K562 (cell line): ENCODE data around the gene LRRC15. TPM values are rescaled to one million over a fixed set of nuclear protein-coding genes. Genes with fewer than 3 reads are reported as not detected.

Experiments used
- CHD1 ChIP-seq: fragments of 200-600 bp; sonication (generic); IDR thresholded peaks from one replicate; pipeline ENCODE4 v1.6.1; 2012; ENCODE audit warnings: mild to moderate bottlenecking, moderate library complexity, low read length, inconsistent platforms
- ELF2 ChIP-seq: fragments of 250-450 bp; sonication (Bioruptor Pico); IDR thresholded peaks from 2 replicates; pipeline ENCODE4 v1.5.0; 2021; ENCODE audit warnings: mild to moderate bottlenecking
- FOXJ3 ChIP-seq: sonication (generic); formaldehyde crosslinking; IDR thresholded peaks from 2 replicates; pipeline ENCODE4 v1.4.0; 2020; ENCODE audit warnings: mild to moderate bottlenecking, missing genetic modification reagents
- KDM1A ChIP-seq, 2 experiments: fragments of 450-650 bp; IDR thresholded peaks; 2 replicates each; pipeline ENCODE4 v1.6.1; 2016; ENCODE audit warnings: mild to moderate bottlenecking in 2 of 2
- KDM5B ChIP-seq: fragments of 200-600 bp; sonication (generic); IDR thresholded peaks from 2 replicates; pipeline ENCODE4 v1.6.1; 2012; ENCODE audit warnings: low read depth, mild to moderate bottlenecking, moderate library complexity, low read length, control low read depth, inconsistent platforms; ENCODE audit not compliant: insufficient replicate concordance
- NFXL1 ChIP-seq: fragments of 450-650 bp; formaldehyde crosslinking; IDR thresholded peaks from 2 replicates; pipeline ENCODE4 v1.4.0; 2021; ENCODE audit warnings: mild to moderate bottlenecking
- PTRF ChIP-seq: fragments of 450-650 bp; IDR thresholded peaks from 2 replicates; pipeline ENCODE4 v1.6.1; 2016; ENCODE audit warnings: mild to moderate bottlenecking, missing genetic modification characterization, missing compliant biosample characterization
- PURB ChIP-seq: sonication (generic); formaldehyde crosslinking; IDR thresholded peaks from 2 replicates; pipeline ENCODE4 v1.9.0; 2021; ENCODE audit warnings: low read depth, mild to moderate bottlenecking, missing genetic modification reagents
- TAL1 ChIP-seq: fragments of 450-650 bp; IDR thresholded peaks from 2 replicates; pipeline ENCODE4 v1.6.1; 2016; ENCODE audit warnings: mild to moderate bottlenecking
- TBL1XR1 ChIP-seq, 2 experiments: IDR thresholded peaks; 2 replicates each; pipeline ENCODE4 v1.6.1; 2012; ENCODE audit warnings: improper control_type of control experiment in 2 of 2, low read length in 2 of 2, mild to moderate bottlenecking in 1 of 2
- TCF7L2 ChIP-seq: fragments of 150-350 bp; IDR thresholded peaks from 2 replicates; pipeline ENCODE4 v1.6.1; 2016; ENCODE audit warnings: low read depth, mild to moderate bottlenecking, low read length, moderate library complexity
- THRAP3 ChIP-seq: fragments of 450-650 bp; IDR thresholded peaks from 2 replicates; pipeline ENCODE4 v1.6.1; 2016; ENCODE audit warnings: mild to moderate bottlenecking, inconsistent platforms, borderline replicate concordance
- ZNF133 ChIP-seq: fragments of 250-450 bp; sonication (Bioruptor Pico); IDR thresholded peaks from 2 replicates; pipeline ENCODE4 v1.4.0; 2020; ENCODE audit warnings: mild to moderate bottlenecking
- polyA plus RNA-seq, 8 experiments: library from polyadenylated mRNA; depleted of rRNA in 4 of 8; stranded (reverse) in 5 of 8; unstranded in 3 of 8; fragments of >200 nt; fragmentation: Nextera tagmentation in 2 of 8; fragmentation: Illumina TruSeq in 1 of 8; extraction: Ambion mirVana in 2 of 8; extraction: Trizol in 1 of 8; gene quantifications; 2 replicates each; pipeline versions ENCODE4 v1.2.1 to v1.2.3, GENCODE V29; 2011 to 2014; ENCODE audit warnings: inconsistent platforms in 1 of 8, missing spikeins in 1 of 8
- total RNA-seq, 7 experiments: library from RNA; depleted of rRNA in 6 of 7; stranded (reverse); fragments of >200 nt in 6 of 7; fragmentation: Illumina TruSeq in 2 of 7; extraction: Trizol in 2 of 7; gene quantifications; 2 replicates each; pipeline versions ENCODE4 v1.2.1 to v1.2.3, GENCODE V29; 2011 to 2021; ENCODE audit warnings: low replicate concordance in 1 of 7
- TF ChIP-seq, protein P1 (sequence below): IDR thresholded peaks from 2 replicates; pipeline ENCODE4 v1.6.1; 2014; ENCODE audit warnings: antibody characterized with exemption
- TF ChIP-seq, protein P2 (sequence below), 3 experiments: fragments of 200-800 bp in 1 of 3; fragments of 250-450 bp in 1 of 3; fragments of 450-650 bp in 1 of 3; sonication (Bioruptor Pico) in 1 of 3; sonication (Bioruptor generic) in 1 of 3; formaldehyde crosslinking in 1 of 3; IDR thresholded peaks; 2 replicates each; pipeline versions ENCODE4 v1.6.1 to v1.8.0; 2016 to 2022; ENCODE audit warnings: mild to moderate bottlenecking in 2 of 3, missing genetic modification characterization in 2 of 3, missing compliant biosample characterization in 1 of 3, moderate library complexity in 1 of 3
- TF ChIP-seq, protein P3 (sequence below): sonication (generic); formaldehyde crosslinking; IDR thresholded peaks from 2 replicates; pipeline ENCODE4 v1.8.0; 2022; ENCODE audit warnings: mild to moderate bottlenecking, missing genetic modification reagents

The LRRC15 gene
- total and polyA plus RNA-seq, 9 of the 15 experiments (the other 6 are each of a cell fraction or from before 2014, with no cell fraction given): not detected

DNA sequence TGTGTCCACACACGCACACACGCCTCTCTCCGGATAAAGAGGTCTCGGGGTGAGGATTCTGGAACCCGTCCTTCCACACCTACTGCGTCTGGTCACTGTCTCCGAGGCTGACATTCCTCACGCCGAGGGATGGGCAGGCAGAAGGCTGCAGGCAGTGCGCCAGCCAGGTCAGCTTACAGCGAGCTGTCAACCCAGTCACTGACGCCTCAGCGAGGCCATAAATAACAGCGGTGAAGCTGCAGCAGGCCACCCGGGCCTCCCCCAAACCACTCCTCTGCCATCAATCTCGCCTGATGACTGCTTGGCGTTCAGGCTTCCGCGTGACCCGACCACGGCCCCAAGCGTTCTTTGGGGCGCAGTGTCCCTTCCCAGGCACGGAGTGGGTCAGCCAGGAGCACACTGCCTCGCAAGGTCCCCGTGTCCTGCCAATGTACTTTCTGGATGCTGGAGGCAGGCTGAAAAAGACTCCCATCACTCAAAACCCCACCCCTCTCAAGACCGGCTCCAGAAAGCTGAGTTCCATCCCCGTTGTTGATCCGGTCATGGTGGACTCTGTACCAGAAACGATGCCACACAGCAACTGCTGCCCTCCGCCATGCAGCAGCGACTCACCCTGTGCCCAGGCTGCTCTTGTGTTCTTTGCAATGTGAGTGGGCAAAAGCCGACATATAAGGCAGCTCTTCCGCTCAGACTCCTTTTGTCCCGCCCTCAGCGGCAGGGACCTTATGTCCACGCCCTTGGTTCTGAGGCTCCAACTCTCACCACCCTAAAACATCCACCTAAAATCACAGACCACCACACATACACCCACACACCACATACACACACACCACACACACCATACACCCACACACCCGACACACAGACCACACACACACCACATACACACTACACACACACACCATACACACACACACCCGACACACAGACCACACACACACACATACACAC, 45.5 kb downstream of the LRRC15 start (continued):
- TF ChIP-seq, protein P1, sequence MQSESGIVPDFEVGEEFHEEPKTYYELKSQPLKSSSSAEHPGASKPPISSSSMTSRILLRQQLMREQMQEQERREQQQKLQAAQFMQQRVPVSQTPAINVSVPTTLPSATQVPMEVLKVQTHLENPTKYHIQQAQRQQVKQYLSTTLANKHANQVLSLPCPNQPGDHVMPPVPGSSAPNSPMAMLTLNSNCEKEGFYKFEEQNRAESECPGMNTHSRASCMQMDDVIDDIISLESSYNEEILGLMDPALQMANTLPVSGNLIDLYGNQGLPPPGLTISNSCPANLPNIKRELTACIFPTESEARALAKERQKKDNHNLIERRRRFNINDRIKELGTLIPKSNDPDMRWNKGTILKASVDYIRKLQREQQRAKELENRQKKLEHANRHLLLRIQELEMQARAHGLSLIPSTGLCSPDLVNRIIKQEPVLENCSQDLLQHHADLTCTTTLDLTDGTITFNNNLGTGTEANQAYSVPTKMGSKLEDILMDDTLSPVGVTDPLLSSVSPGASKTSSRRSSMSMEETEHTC: peak; percentile 87; the same call in 1 of the 2 replicates
- 0 out of 2 replicates have a peak, but pooled peaks have one; percentile 24 for TF ChIP-seq TAL1
- 0 out of 4 replicates have a peak, but pooled peaks of 1 of the 2 experiments have one; percentile 59 for TF ChIP-seq TBL1XR1 (IDR thresholded peaks at IDR 0.05; ENCODE audit: low read length in 2 of 2)
- TF ChIP-seq TCF7L2: no peak
- no peak for TF ChIP-seq NFXL1 (CRISPR knock-in tag)
- TF ChIP-seq, protein P2, sequence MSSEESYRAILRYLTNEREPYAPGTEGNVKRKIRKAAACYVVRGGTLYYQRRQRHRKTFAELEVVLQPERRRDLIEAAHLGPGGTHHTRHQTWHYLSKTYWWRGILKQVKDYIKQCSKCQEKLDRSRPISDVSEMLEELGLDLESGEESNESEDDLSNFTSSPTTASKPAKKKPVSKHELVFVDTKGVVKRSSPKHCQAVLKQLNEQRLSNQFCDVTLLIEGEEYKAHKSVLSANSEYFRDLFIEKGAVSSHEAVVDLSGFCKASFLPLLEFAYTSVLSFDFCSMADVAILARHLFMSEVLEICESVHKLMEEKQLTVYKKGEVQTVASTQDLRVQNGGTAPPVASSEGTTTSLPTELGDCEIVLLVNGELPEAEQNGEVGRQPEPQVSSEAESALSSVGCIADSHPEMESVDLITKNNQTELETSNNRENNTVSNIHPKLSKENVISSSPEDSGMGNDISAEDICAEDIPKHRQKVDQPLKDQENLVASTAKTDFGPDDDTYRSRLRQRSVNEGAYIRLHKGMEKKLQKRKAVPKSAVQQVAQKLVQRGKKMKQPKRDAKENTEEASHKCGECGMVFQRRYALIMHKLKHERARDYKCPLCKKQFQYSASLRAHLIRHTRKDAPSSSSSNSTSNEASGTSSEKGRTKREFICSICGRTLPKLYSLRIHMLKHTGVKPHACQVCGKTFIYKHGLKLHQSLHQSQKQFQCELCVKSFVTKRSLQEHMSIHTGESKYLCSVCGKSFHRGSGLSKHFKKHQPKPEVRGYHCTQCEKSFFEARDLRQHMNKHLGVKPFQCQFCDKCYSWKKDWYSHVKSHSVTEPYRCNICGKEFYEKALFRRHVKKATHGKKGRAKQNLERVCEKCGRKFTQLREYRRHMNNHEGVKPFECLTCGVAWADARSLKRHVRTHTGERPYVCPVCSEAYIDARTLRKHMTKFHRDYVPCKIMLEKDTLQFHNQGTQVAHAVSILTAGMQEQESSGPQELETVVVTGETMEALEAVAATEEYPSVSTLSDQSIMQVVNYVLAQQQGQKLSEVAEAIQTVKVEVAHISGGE (CRISPR knock-in tag; IDR thresholded peaks at IDR 0.05): no peak
- no peak for TF ChIP-seq CHD1
- no peak for TF ChIP-seq PURB
- no peak for TF ChIP-seq FOXJ3 (CRISPR knock-in tag)
- TF ChIP-seq ELF2: no peak
- no peak for TF ChIP-seq KDM5B
- no peak for TF ChIP-seq ZNF133 (CRISPR knock-in tag)
- no peak for TF ChIP-seq THRAP3
- TF ChIP-seq, protein P3, sequence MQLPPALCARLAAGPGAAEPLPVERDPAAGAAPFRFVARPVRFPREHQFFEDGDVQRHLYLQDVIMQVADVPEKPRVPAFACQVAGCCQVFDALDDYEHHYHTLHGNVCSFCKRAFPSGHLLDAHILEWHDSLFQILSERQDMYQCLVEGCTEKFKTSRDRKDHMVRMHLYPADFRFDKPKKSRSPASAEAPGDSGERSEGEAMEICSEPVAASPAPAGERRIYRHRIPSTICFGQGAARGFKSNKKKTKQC (CRISPR knock-in tag): no peak
- TF ChIP-seq KDM1A (IDR thresholded peaks at IDR 0.05): peak; percentile 90 to 91
- TF ChIP-seq PTRF (tag): no peak
